Breast epithelium (tissue), 4 donors: Measurements from ENCODE around the gene KERA. TPM values are rescaled to one million over a fixed set of nuclear protein-coding genes. Genes with fewer than 3 reads are reported as not detected.

Source experiments
- DNase-seq, 2 donors: peaks; one replicate each; pipeline ENCODE4 v3.0.0-alpha.2; 2019; ENCODE audit warnings: low spot score in 2 of 2
- H3K27ac ChIP-seq, 2 donors: fragments of 200-600 bp; sonication (generic) in 1 of 2; one replicate each; pipeline ENCODE4 v1.5.1; 2016 to 2019; ENCODE audit warnings: mild to moderate bottlenecking in 1 of 2
- H3K27me3 ChIP-seq, 2 donors: fragments of 200-600 bp; sonication (generic) in 1 of 2; one replicate each; pipeline versions ENCODE4 v1.5.1 to v1.6.0; 2017 to 2019; ENCODE audit warnings: control low read depth in 1 of 2, mild to moderate bottlenecking in 1 of 2
- H3K36me3 ChIP-seq: fragments of 200-600 bp; one replicate; pipeline ENCODE4 v1.5.1; 2019
- H3K4me1 ChIP-seq, 2 donors: fragments of 200-600 bp; sonication (generic); one replicate each; pipeline ENCODE4 v1.5.1; 2016 to 2019; ENCODE audit warnings: control low read depth in 1 of 2
- H3K4me3 ChIP-seq, 3 donors: fragments of 200-600 bp; sonication (generic); 1 replicate in 2 of 3; 2 replicates in 1 of 3; pipeline ENCODE4 v1.5.1; 2016 to 2019; ENCODE audit warnings: mild to moderate bottlenecking in 3 of 3, moderate library complexity in 2 of 3
- H3K9me3 ChIP-seq, 2 donors: fragments of 200-600 bp; sonication (generic) in 1 of 2; one replicate each; pipeline ENCODE4 v1.5.1; 2016 to 2019; ENCODE audit warnings: control low read depth in 1 of 2
- POLR2A ChIP-seq: fragments of 450-650 bp; IDR thresholded peaks from one replicate; pipeline ENCODE4 v1.6.1; 2016; ENCODE audit warnings: antibody characterized with exemption, mild to moderate bottlenecking, moderate library complexity
- POLR2AphosphoS5 ChIP-seq, 3 donors: sonication (generic); formaldehyde crosslinking; IDR thresholded peaks; one replicate each; pipeline ENCODE4 v1.6.1; 2017; ENCODE audit warnings: antibody characterized with exemption in 3 of 3
- intact Hi-C: fragments of 100-400 bp; cut with DNase I; formaldehyde crosslinking; loops from one replicate; pipeline ENCODE4 v1.15.1; 2023; ENCODE audit warnings: low total_unique reads
- total RNA-seq, 3 donors: library from RNA; depleted of rRNA; stranded (reverse); fragments of >200 nt; gene quantifications; one replicate each; pipeline ENCODE4 v1.1.0, GENCODE V29; 2016
- TF ChIP-seq, protein P1 (sequence below), 3 donors: fragments of 450-650 bp; IDR thresholded peaks; one replicate each; pipeline ENCODE4 v1.5.1; 2016 to 2017; ENCODE audit warnings: antibody characterized with exemption in 3 of 3, mild to moderate bottlenecking in 3 of 3, moderate library complexity in 3 of 3

KERA gene
- under 1 TPM in 2 of 3 donors, not detected in 1; 0.15 to 0.33 TPM for total RNA-seq

DNA sequence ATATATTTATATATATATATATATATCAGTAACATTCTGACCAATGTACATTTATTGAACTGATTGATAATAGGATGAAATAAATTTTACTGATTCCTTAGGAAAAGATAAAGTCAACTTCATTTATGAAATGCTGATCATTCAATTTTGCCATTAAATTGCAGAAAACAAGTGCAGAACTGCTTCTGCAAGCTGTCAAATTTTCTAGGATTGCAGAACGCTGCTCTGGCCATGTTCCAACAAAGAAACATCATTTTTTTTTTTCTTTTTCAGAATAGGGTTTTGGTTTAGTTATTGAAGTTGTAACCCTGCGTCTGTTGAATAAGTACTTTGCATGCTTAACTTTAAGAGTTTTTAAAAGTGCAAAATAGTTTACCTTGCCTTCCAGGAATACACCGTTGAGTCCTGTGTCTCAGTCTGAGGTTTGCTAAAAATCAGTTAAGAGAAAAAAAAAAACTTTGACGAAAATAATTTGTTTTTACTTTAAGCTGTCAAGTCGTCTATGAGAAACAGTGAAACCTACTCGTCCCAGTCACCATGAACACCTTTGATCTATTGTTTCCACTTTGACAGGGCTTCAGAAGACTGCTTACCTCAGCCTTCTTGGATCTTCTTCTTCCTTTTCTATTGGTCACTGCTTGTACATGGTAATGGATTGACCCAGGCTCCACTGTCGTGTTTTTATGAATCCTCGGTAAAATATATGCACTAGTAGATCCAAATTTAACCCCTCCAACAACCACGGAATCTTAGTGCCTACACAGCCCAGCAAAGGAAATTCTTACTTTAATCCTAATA, at the start of gene KERA:
Gene KERA, minus strand, starts transcription at position 657 of the 798 bp plus-strand sequence. CDS start 1,743 bp downstream, outside the sequence.
- H3K36me3 ChIP-seq, result no peaks in the 10 kb centered on the region
- TF ChIP-seq POLR2A (no peak), POLR2AphosphoS5 (IDR thresholded peaks at IDR 0.05) (no peak)
- TF ChIP-seq, protein P1, sequence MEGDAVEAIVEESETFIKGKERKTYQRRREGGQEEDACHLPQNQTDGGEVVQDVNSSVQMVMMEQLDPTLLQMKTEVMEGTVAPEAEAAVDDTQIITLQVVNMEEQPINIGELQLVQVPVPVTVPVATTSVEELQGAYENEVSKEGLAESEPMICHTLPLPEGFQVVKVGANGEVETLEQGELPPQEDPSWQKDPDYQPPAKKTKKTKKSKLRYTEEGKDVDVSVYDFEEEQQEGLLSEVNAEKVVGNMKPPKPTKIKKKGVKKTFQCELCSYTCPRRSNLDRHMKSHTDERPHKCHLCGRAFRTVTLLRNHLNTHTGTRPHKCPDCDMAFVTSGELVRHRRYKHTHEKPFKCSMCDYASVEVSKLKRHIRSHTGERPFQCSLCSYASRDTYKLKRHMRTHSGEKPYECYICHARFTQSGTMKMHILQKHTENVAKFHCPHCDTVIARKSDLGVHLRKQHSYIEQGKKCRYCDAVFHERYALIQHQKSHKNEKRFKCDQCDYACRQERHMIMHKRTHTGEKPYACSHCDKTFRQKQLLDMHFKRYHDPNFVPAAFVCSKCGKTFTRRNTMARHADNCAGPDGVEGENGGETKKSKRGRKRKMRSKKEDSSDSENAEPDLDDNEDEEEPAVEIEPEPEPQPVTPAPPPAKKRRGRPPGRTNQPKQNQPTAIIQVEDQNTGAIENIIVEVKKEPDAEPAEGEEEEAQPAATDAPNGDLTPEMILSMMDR (IDR thresholded peaks at IDR 0.05), result no peak
- no peak for DNase-seq
- H3K27me3 ChIP-seq, result no peaks in the 10 kb centered on the region
- no peaks in the 10 kb centered on the region for H3K9me3 ChIP-seq
- H3K4me1 ChIP-seq, result no peaks in the 10 kb centered on the region
- no peak within 1 kb of the TSS for H3K27ac ChIP-seq
- intact Hi-C loops, result loop anchor here (2.0 kb wide), 1 partner anchor 33 kb away; no protein-coding TSS in a partner anchor
- no peak within 1 kb of the TSS for H3K4me3 ChIP-seq

- DNase-seq, result no peak
- Histone ChIP-seq H3K36me3 (no peaks in the 10 kb centered on the region), H3K4me1 (no peaks in the 10 kb centered on the region), H3K9me3 (no peaks in the 10 kb centered on the region), H3K4me3 (peak overlapping the region in 1 of 3 donors; percentile 47), H3K27ac (peak overlapping the region; percentile 52 to 77), H3K27me3 (no peaks in the 10 kb centered on the region)
- intact Hi-C loops, result no loop called here
- TF ChIP-seq POLR2AphosphoS5 (IDR thresholded peaks at IDR 0.05) (no peak), POLR2A (no peak)
- TF ChIP-seq, protein P1 (IDR thresholded peaks at IDR 0.05), result no peak
Measured at GRCh38 chr12:91106283-91106682, 48.5 kb upstream of the KERA start.

DNA sequence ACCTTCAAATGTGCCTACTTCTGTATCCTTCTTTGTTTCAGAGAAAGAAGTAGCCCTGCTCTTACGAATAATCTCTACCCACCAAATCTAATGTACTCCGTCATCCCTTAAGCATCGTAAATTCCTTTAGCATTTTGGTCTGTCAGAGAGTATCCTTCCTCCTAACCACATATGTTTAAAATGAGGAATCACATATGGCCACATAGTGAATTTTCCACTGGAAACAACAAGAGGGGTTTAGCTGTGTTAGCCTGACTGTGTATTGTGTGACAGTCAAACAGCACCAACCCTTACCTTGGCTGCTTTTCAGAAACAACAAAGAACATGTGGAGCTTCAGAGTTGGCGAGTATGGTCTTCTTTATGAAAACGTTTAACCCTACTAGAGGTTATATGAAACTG, 48.0 kb upstream of the KERA start:
- Histone ChIP-seq H3K4me3 (peak overlapping the region; percentile 9 to 47 (median 14)), H3K27ac (peak overlapping the region; percentile 52 to 77), H3K27me3 (no peaks in the 10 kb centered on the region), H3K9me3 (no peaks in the 10 kb centered on the region), H3K4me1 (no peaks in the 10 kb centered on the region), H3K36me3 (no peaks in the 10 kb centered on the region)
- intact Hi-C loops, result no loop called here
- TF ChIP-seq, protein P1 (IDR thresholded peaks at IDR 0.05), result no peak
- no peak for TF ChIP-seq POLR2AphosphoS5 (IDR thresholded peaks at IDR 0.05)
- no peak for TF ChIP-seq POLR2A
- no peak for DNase-seq

GRCh38 chr12:91104812-91105466, 47.1 kb upstream of the KERA start:
- Histone ChIP-seq H3K4me3 (peak overlapping the region in 1 of 3 donors; percentile 47), H3K27me3 (no peaks in the 10 kb centered on the region), H3K9me3 (no peaks in the 10 kb centered on the region), H3K36me3 (no peaks in the 10 kb centered on the region), H3K4me1 (no peaks in the 10 kb centered on the region), H3K27ac (peak overlapping the region; percentile 52 to 77)
- intact Hi-C loops, result no loop called here
- TF ChIP-seq, protein P1 (IDR thresholded peaks at IDR 0.05), result no peak
- TF ChIP-seq POLR2A (no peak), POLR2AphosphoS5 (IDR thresholded peaks at IDR 0.05) (no peak)
- no peak for DNase-seq

- TF ChIP-seq POLR2A (no peak), POLR2AphosphoS5 (IDR thresholded peaks at IDR 0.05) (no peak)
- TF ChIP-seq, protein P1 (IDR thresholded peaks at IDR 0.05), result no peak
Measured at GRCh38 chr12:91103624-91104023, 45.8 kb upstream of the KERA start.

More at GRCh38 chr12:91103624-91104023, 45.8 kb upstream of the KERA start:
- H3K27me3 ChIP-seq, result no peaks in the 10 kb centered on the region
- H3K4me1 ChIP-seq, result no peaks in the 10 kb centered on the region
- DNase-seq, result no peak
- no peaks in the 10 kb centered on the region for H3K9me3 ChIP-seq
- H3K36me3 ChIP-seq, result no peaks in the 10 kb centered on the region
- H3K27ac ChIP-seq, result no peak overlapping the region
- intact Hi-C loops, result no loop called here
- no peak overlapping the region for H3K4me3 ChIP-seq
